Activated T-helper 1 cell treated with anti-CD3 and anti-CD28 coated beads, Interleukin-12 subunit alpha, Interleukin-12 subunit beta, Interleukin-2, Interleukin-4 antibody, amounts not matched to agents 30 ng/mL and 10 ng/mL and 1 ng/mL, durations not matched to agents 14 hours and 24 hours and 36 hours (primary cell): ENCODE data around the gene RNF167. TPM values are rescaled to one million over a fixed set of nuclear protein-coding genes. Genes with fewer than 3 reads are reported as not detected.
"Not testable (repeated sequence)": the region's sequence is repeated elsewhere in the genome, so short reads cannot be mapped to it uniquely, and the experiment has no call there.

Experiments used
- DNase-seq: peaks from one replicate; pipeline ENCODE4 v3.0.0; 2021; ENCODE audit warnings: low spot score
- H3K27ac Mint-ChIP-seq: one replicate; pipeline ENCODE4 v1.8.0; 2021; ENCODE audit warnings: mild to moderate bottlenecking, mixed read lengths
- H3K27me3 Mint-ChIP-seq: one replicate; pipeline ENCODE4 v1.8.0; 2022; ENCODE audit warnings: mild to moderate bottlenecking, moderate library complexity, mixed read lengths; ENCODE audit not compliant: insufficient read depth
- H3K36me3 Mint-ChIP-seq: one replicate; pipeline ENCODE4 v1.8.0; 2021; ENCODE audit warnings: low read depth, mixed read lengths
- H3K4me1 Mint-ChIP-seq: one replicate; pipeline ENCODE4 v1.8.0; 2021; ENCODE audit warnings: low read depth, mixed read lengths
- H3K4me3 Mint-ChIP-seq: one replicate; pipeline ENCODE4 v1.8.0; 2021; ENCODE audit warnings: mild to moderate bottlenecking, moderate library complexity, mixed read lengths
- H3K9me3 Mint-ChIP-seq: one replicate; pipeline ENCODE4 v1.8.0; 2021; ENCODE audit warnings: mixed read lengths
- intact Hi-C: fragments of 100-400 bp; cut with micrococcal nuclease; formaldehyde crosslinking; loops from one replicate; pipeline ENCODE4 v1.15.1; 2024
- total RNA-seq: library from RNA; stranded (reverse); gene quantifications from 2 replicates; pipeline ENCODE4 v1.2.3, GENCODE V29; 2022

The RNF167 gene
- total RNA-seq, 1 donor from 2014 or later = 138 TPM

DNA sequence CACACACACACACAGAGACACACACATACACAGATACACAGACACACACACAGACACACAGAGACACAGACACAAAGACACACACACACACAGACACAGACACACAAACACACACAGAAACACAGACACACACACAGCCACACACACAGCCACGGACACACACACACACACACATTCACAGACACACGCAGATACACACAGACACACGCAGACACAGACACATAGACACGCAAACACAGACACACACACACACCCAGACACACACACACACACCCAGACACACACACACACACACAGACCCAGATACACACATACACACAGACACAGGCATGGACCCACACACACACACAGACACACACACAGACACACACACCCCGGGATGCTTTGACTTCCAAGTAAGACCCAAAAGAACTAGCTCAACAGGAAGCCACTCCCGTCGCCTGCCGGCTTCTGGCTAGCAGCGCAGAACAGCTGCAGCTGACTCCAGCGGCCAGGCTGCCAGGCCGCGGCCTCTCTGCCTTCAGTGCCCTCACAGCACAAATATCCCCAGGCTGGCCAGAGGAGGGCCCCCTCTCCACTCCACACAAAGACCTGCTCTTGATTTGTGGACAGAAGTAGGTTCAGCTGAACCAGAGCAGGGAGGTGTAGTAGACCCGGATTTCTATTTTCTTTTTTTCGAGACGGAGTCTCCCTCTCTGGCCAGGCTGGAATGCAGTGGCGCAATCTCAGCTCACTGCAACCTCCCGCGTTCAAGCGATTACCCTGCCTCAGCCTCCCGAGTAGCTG, 31.2 kb upstream of the RNF167 start:
- Mint-ChIP-seq H3K27ac (no peak overlapping the region), H3K27me3 (peaks cover 16% of the 10 kb centered on the region), H3K4me1 (peaks cover 6% of the 10 kb centered on the region), H3K36me3 (no peaks in the 10 kb centered on the region), H3K4me3 (no peak overlapping the region), H3K9me3 (no peaks in the 10 kb centered on the region)
- intact Hi-C loops = loop anchor here (1.0 to 5.0 kb wide), 7 partner anchors 31 to 153 kb away; partner anchors contain the start of genes RNF167, SLC25A11 and SPAG7
- peak; percentile 66 for DNase-seq

DNA sequence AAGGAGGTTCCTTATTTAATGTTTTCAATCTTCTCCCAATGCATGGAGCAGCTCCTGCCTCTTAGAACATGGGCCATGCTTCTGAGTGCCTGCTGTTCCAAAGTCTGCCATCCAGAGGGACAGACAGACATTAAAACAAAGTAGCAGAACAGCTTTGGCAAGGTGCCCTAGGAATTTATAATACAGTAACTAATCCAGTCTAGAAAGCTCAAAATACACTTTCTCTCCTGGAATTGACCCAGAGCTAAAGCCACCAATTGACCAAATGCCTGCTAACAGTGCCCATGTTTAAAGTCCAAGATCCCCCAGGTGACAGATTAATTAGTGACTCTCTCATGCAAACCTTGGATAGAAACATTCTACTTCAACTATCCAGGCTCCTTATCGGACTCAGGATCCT, 26.1 kb upstream of the RNF167 start:
- H3K27ac Mint-ChIP-seq = no peak overlapping the region
- intact Hi-C loops = no loop called here
- H3K4me3 Mint-ChIP-seq = no peak overlapping the region
- peaks cover 9% of the 10 kb centered on the region for H3K27me3 Mint-ChIP-seq
- peaks cover 6% of the 10 kb centered on the region for H3K4me1 Mint-ChIP-seq
- no peaks in the 10 kb centered on the region for H3K36me3 Mint-ChIP-seq
- H3K9me3 Mint-ChIP-seq = no peaks in the 10 kb centered on the region
- no peak for DNase-seq

DNA sequence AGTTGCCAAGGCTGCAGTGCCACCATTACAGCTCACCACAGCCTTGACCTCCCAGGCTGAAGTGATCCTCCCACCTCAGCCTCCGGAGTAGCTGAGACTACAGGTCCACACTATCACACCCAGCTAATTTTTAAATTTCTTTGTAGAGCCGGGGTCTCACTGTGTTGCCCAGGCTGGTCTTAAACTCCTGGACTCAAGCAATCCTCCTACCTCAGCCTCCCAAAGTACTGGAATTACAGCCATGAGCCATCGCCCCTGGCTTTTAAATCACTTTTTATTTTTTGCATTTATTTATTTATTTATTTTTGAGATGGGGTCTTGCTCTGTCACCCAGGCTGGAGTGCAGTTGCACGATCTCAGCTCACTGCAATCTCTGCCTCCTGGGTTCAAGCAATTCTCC, 25.5 kb upstream of the RNF167 start:
- H3K4me3 Mint-ChIP-seq, H3K4me1 Mint-ChIP-seq, H3K9me3 Mint-ChIP-seq, H3K27me3 Mint-ChIP-seq, H3K36me3 Mint-ChIP-seq, H3K27ac Mint-ChIP-seq, intact Hi-C loops, DNase-seq: not testable (repeated sequence)

- intact Hi-C loops = no loop called here
- H3K27ac Mint-ChIP-seq = no peak overlapping the region
- no peaks in the 10 kb centered on the region for H3K27me3 Mint-ChIP-seq
- no peaks in the 10 kb centered on the region for H3K4me1 Mint-ChIP-seq
- no peak overlapping the region for H3K4me3 Mint-ChIP-seq
- peaks cover 4% of the 10 kb centered on the region for H3K36me3 Mint-ChIP-seq
- no peak for DNase-seq
- H3K9me3 Mint-ChIP-seq = no peaks in the 10 kb centered on the region
Measured at GRCh38 chr17:4919511-4920047, 20.5 kb upstream of the RNF167 start.

DNA sequence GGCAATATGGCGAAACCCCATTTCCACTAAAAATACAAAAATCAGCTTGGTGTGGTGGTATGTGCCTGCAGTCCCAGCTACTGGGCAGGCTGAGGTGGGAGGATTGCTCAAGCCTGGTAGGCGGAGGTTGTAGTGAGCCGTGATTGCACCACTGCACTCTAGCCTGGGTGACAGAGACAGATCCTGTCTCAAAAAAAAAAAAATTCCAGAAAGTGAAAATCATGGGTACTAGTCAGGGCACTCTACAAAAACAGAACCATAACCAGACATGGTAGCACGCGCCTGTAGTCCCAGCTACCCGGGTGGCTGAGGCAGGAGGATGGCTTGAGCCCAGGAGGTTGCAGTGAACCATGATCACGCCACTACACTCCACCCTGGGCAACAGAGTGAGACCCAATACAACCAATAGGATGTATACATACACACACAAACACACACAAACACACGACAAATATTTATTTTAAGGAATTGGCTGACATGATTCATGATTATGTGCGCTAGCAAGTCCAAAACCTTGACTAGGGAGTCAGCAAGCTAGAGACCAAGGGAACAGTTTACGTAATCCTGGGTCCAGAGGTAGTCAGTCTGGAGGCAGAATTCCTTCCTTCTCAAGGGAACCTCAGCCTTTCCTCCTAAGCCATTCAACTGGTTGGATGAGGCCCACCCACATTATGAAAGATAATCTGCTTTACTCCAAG, 19.6 kb upstream of the RNF167 start:
- Mint-ChIP-seq H3K36me3 (peaks cover 6% of the 10 kb centered on the region), H3K4me3 (no peak overlapping the region), H3K9me3 (no peaks in the 10 kb centered on the region), H3K4me1 (no peaks in the 10 kb centered on the region), H3K27me3 (no peaks in the 10 kb centered on the region), H3K27ac (no peak overlapping the region)
- DNase-seq = no peak
- intact Hi-C loops = no loop called here

DNA sequence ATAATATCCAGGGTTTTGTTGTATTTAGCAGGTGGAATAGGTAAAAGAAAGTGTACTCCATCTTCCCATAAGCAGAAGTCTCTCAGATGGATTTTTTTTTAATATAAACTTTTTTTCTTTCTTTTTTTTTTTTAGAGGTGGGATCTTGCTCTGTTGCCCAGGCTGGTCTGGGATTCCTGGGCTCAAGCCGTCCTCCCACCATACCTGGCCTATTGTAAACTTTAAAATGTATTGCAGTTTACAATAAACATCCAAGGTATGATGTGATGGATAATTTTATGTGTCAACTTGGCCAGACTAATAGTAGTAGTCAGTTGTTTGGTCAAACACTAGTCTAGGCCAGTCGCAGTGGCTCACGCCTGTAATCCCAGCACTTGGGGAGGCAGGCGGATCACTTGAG, 18.7 kb upstream of the RNF167 start:
- Mint-ChIP-seq H3K9me3 (no peaks in the 10 kb centered on the region), H3K27me3 (no peaks in the 10 kb centered on the region), H3K36me3 (peaks cover 6% of the 10 kb centered on the region), H3K27ac (no peak overlapping the region), H3K4me1 (no peaks in the 10 kb centered on the region), H3K4me3 (no peak overlapping the region)
- no peak for DNase-seq
- intact Hi-C loops = no loop called here

- H3K4me3 Mint-ChIP-seq, DNase-seq, H3K27me3 Mint-ChIP-seq, intact Hi-C loops, H3K27ac Mint-ChIP-seq, H3K9me3 Mint-ChIP-seq, H3K4me1 Mint-ChIP-seq: not testable (repeated sequence)
- peaks cover 30% of the 10 kb centered on the region for H3K36me3 Mint-ChIP-seq
Measured at GRCh38 chr17:4926577-4927335, 13.3 kb upstream of the RNF167 start.

- DNase-seq = no peak
- Mint-ChIP-seq H3K27ac (no peak overlapping the region), H3K4me3 (no peak overlapping the region), H3K9me3 (no peaks in the 10 kb centered on the region), H3K27me3 (no peaks in the 10 kb centered on the region), H3K4me1 (peaks cover 2% of the 10 kb centered on the region), H3K36me3 (peaks cover 34% of the 10 kb centered on the region)
- intact Hi-C loops = no loop called here
Measured at GRCh38 chr17:4928881-4929280, 11.2 kb upstream of the RNF167 start.

- no peaks in the 10 kb centered on the region for H3K9me3 Mint-ChIP-seq
- intact Hi-C loops = no loop called here
- H3K27ac Mint-ChIP-seq = no peak within 1 kb of the TSS
- DNase-seq = no peak
- no peaks in the 10 kb centered on the region for H3K27me3 Mint-ChIP-seq
- peaks cover 16% of the 10 kb centered on the region for H3K4me1 Mint-ChIP-seq
- peaks cover 40% of the 10 kb centered on the region for H3K36me3 Mint-ChIP-seq
- no peak within 1 kb of the TSS for H3K4me3 Mint-ChIP-seq
Measured at GRCh38 chr17:4931963-4932362, 8.1 kb upstream of the RNF167 start, which contains the start of gene GP1BA. Gene GP1BA, plus strand, starts transcription at chr17:4932277. Its CDS starts 328 bp downstream, at chr17:4932605.

DNA sequence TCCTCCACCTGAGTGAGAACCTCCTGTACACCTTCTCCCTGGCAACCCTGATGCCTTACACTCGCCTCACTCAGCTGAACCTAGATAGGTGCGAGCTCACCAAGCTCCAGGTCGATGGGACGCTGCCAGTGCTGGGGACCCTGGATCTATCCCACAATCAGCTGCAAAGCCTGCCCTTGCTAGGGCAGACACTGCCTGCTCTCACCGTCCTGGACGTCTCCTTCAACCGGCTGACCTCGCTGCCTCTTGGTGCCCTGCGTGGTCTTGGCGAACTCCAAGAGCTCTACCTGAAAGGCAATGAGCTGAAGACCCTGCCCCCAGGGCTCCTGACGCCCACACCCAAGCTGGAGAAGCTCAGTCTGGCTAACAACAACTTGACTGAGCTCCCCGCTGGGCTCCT, 7.3 kb upstream of the RNF167 start:
- no peak overlapping the region for H3K4me3 Mint-ChIP-seq
- peaks cover 44% of the 10 kb centered on the region for H3K36me3 Mint-ChIP-seq
- intact Hi-C loops = no loop called here
- H3K4me1 Mint-ChIP-seq = peaks cover 16% of the 10 kb centered on the region
- DNase-seq = no peak
- H3K27me3 Mint-ChIP-seq = no peaks in the 10 kb centered on the region
- no peak overlapping the region for H3K27ac Mint-ChIP-seq
- no peaks in the 10 kb centered on the region for H3K9me3 Mint-ChIP-seq

GRCh38 chr17:4933646-4934045, 6.4 kb upstream of the RNF167 start:
- Mint-ChIP-seq H3K4me1 (peaks cover 21% of the 10 kb centered on the region), H3K27me3 (no peaks in the 10 kb centered on the region), H3K27ac (peak overlapping the region; percentile 63), H3K36me3 (peaks cover 45% of the 10 kb centered on the region), H3K9me3 (no peaks in the 10 kb centered on the region), H3K4me3 (no peak overlapping the region)
- intact Hi-C loops = no loop called here
- DNase-seq = no peak

- Mint-ChIP-seq H3K4me3 (no peak overlapping the region), H3K4me1 (peaks cover 27% of the 10 kb centered on the region), H3K27ac (peak overlapping the region; percentile 63), H3K36me3 (peaks cover 41% of the 10 kb centered on the region), H3K27me3 (no peaks in the 10 kb centered on the region), H3K9me3 (no peaks in the 10 kb centered on the region)
- no peak for DNase-seq
- intact Hi-C loops = no loop called here
Measured at GRCh38 chr17:4934173-4934979, 5.7 kb upstream of the RNF167 start.
